ENCODE measurements around the gene CATSPERZ.

DNA sequence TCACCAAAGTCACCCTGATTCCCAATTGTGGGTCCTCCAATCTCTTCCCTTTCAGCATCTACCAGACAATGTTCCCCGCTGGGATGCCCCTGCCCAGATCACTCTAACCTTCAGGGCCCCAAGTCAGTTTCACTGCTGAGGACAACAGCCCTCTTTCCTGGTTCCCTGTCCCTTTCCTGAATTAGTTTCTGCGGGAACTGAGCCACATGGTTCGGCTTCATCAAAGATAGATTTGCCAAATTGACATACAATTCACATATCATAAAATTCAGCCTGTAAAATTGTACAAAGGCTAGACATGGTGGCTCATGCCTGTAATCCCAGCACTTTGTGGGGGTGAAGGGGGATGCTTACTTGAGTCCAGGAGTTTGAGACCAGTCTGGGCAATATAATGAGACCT lies 27.8 kb downstream of the CATSPERZ start:
- TF ChIP-seq POLR2A (IDR thresholded peaks at IDR 0.05; ENCODE audit: low read depth, low read length), result no peak
- TF ChIP-seq POLR2AphosphoS5 (IDR thresholded peaks at IDR 0.05; ENCODE audit: low read depth, low read length), result no peak
